GM18858 (cell line): ENCODE data around the gene ZNF608.

Source experiments
- ATAC-seq: cut with Tn5 transposase; IDR thresholded peaks from one replicate; pipeline ENCODE4 v1.9.1; 2021; ENCODE audit not compliant: unreplicated experiment

The ZNF608 gene

GRCh38 chr5:124738681-124739633 is 7.5 kb downstream of the ZNF608 start:
- ATAC-seq = no peak

GRCh38 chr5:124737651-124738050 is 8.8 kb downstream of the ZNF608 start:
- ATAC-seq = no peak

- ATAC-seq = no peak
Observed at GRCh38 chr5:124736805-124737188, 9.6 kb downstream of the ZNF608 start.

GRCh38 chr5:124736082-124736804 is 10.2 kb downstream of the ZNF608 start:
- ATAC-seq = no peak

GRCh38 chr5:124735169-124735858 is 11.1 kb downstream of the ZNF608 start:
- no peak for ATAC-seq

- ATAC-seq = no peak
Observed at GRCh38 chr5:124734574-124735168, 11.8 kb downstream of the ZNF608 start.

- no peak for ATAC-seq
Observed at GRCh38 chr5:124733329-124733650, 13.1 kb downstream of the ZNF608 start.

- ATAC-seq = no peak
Observed at GRCh38 chr5:124732428-124733328, 13.8 kb downstream of the ZNF608 start.

GRCh38 chr5:124730381-124730780 is 16.1 kb downstream of the ZNF608 start:
- no peak for ATAC-seq

- ATAC-seq = peak; percentile 68
Observed at GRCh38 chr5:124729720-124730359, 16.6 kb downstream of the ZNF608 start.

GRCh38 chr5:124728968-124729332 is 17.5 kb downstream of the ZNF608 start:
- no peak for ATAC-seq

- ATAC-seq = no peak
Observed at GRCh38 chr5:124728331-124728967, 18.0 kb downstream of the ZNF608 start.

- no peak for ATAC-seq
Observed at GRCh38 chr5:124726631-124727362, 19.6 kb downstream of the ZNF608 start.

- ATAC-seq = no peak
Observed at GRCh38 chr5:124725622-124726258, 20.7 kb downstream of the ZNF608 start.

- ATAC-seq = peak; percentile 31
Observed at GRCh38 chr5:124725040-124725434, 21.4 kb downstream of the ZNF608 start.

- ATAC-seq = peak; percentile 36
Observed at GRCh38 chr5:124724357-124725039, 21.9 kb downstream of the ZNF608 start.

- no peak for ATAC-seq
Observed at GRCh38 chr5:124721229-124721735, 25.2 kb downstream of the ZNF608 start.
